K562 (cell line): ENCODE data around the gene GPX5. TPM values are rescaled to one million over a fixed set of nuclear protein-coding genes. Genes with fewer than 3 reads are reported as not detected.

Source experiments
- IRF2 ChIP-seq: sonication (generic); formaldehyde crosslinking; IDR thresholded peaks from 2 replicates; pipeline ENCODE4 v1.8.1; 2022; ENCODE audit warnings: mild to moderate bottlenecking, missing genetic modification reagents
- JUND ChIP-seq, 2 experiments: IDR thresholded peaks; 2 replicates in 1 of 2; 3 replicates in 1 of 2; pipeline ENCODE4 v1.6.1; 2011; ENCODE audit warnings: borderline replicate concordance in 2 of 2, low read depth in 2 of 2, low read length in 2 of 2, improper control_type of control experiment in 1 of 2, missing biosample characterization in 1 of 2, missing genetic modification characterization in 1 of 2, missing genetic modification reagents in 1 of 2
- KAT7 ChIP-seq: sonication (generic); formaldehyde crosslinking; IDR thresholded peaks from 2 replicates; pipeline ENCODE4 v1.8.0; 2022; ENCODE audit warnings: missing genetic modification reagents, mild to moderate bottlenecking, borderline replicate concordance
- RBM14 ChIP-seq: fragments of 200-400 bp; formaldehyde crosslinking; IDR thresholded peaks from 2 replicates; pipeline ENCODE4 v1.6.1; 2018; ENCODE audit warnings: low read depth, mild to moderate bottlenecking, low read length, moderate library complexity, borderline replicate concordance; ENCODE audit not compliant: insufficient read depth
- RERE ChIP-seq: sonication (generic); formaldehyde crosslinking; IDR thresholded peaks from 2 replicates; pipeline ENCODE4 v1.8.0; 2023; ENCODE audit warnings: missing genetic modification reagents, mild to moderate bottlenecking, borderline replicate concordance
- REST ChIP-seq, 2 experiments: fragments of 450-650 bp; formaldehyde crosslinking in 1 of 2; IDR thresholded peaks; 2 replicates each; pipeline versions ENCODE4 v1.4.0 to v1.6.1; 2014 to 2020; ENCODE audit warnings: mild to moderate bottlenecking in 2 of 2, borderline replicate concordance in 1 of 2, low read depth in 1 of 2
- SPI1 ChIP-seq: IDR thresholded peaks from 2 replicates; pipeline ENCODE4 v1.6.1; 2011; ENCODE audit warnings: low read depth, low read length, control low read depth, borderline replicate concordance
- SUPT5H ChIP-seq: fragments of 450-650 bp; IDR thresholded peaks from 2 replicates; pipeline ENCODE4 v1.6.1; 2016
- ZC3H8 ChIP-seq: fragments of 450-650 bp; IDR thresholded peaks from 2 replicates; pipeline ENCODE4 v1.6.1; 2017
- ZNF174 ChIP-seq: fragments of 250-450 bp; sonication (Bioruptor Pico); IDR thresholded peaks from 2 replicates; pipeline ENCODE4 v1.4.0; 2020; ENCODE audit warnings: mild to moderate bottlenecking
- ZNF217 ChIP-seq: sonication (generic); formaldehyde crosslinking; IDR thresholded peaks from 2 replicates; pipeline ENCODE4 v1.8.0; 2022; ENCODE audit warnings: mild to moderate bottlenecking, missing genetic modification reagents
- ZSCAN32 ChIP-seq: fragments of 450-650 bp; formaldehyde crosslinking; IDR thresholded peaks from 2 replicates; pipeline ENCODE4 v1.4.0; 2020; ENCODE audit warnings: mild to moderate bottlenecking, moderate library complexity
- polyA plus RNA-seq, 8 experiments: library from polyadenylated mRNA; depleted of rRNA in 4 of 8; stranded (reverse) in 5 of 8; unstranded in 3 of 8; fragments of >200 nt; fragmentation: Nextera tagmentation in 2 of 8; fragmentation: Illumina TruSeq in 1 of 8; extraction: Ambion mirVana in 2 of 8; extraction: Trizol in 1 of 8; gene quantifications; 2 replicates each; pipeline versions ENCODE4 v1.2.1 to v1.2.3, GENCODE V29; 2011 to 2014; ENCODE audit warnings: inconsistent platforms in 1 of 8, missing spikeins in 1 of 8
- total RNA-seq, 7 experiments: library from RNA; depleted of rRNA in 6 of 7; stranded (reverse); fragments of >200 nt in 6 of 7; fragmentation: Illumina TruSeq in 2 of 7; extraction: Trizol in 2 of 7; gene quantifications; 2 replicates each; pipeline versions ENCODE4 v1.2.1 to v1.2.3, GENCODE V29; 2011 to 2021; ENCODE audit warnings: low replicate concordance in 1 of 7

GPX5 gene
- total and polyA plus RNA-seq, 9 of the 15 experiments (the other 6 are each of a cell fraction or from before 2014, with no cell fraction given): 0.07 to 0.18 (median 0.15) TPM; not detected in 6

GRCh38 chr6:28565823-28566526 lies 40.3 kb downstream of the GPX5 start (continued):
- TF ChIP-seq JUND (IDR thresholded peaks at IDR 0.05; ENCODE audit: borderline replicate concordance, low read depth, low read length) (peak; percentile 78; the same call in 1 of the 2 replicates), JUND (tag; IDR thresholded peaks at IDR 0.05; ENCODE audit: borderline replicate concordance, low read depth, low read length) (peak; percentile 86; the same call in 2 of the 3 replicates), IRF2 (CRISPR knock-in tag) (no peak), KAT7 (peak; percentile 73; the same call in 1 of the 2 replicates), ZNF217 (CRISPR knock-in tag) (no peak), SUPT5H (no peak), SPI1 (peak; percentile 67), ZSCAN32 (CRISPR knock-in tag) (no peak), ZNF174 (CRISPR knock-in tag) (no peak), RBM14 (no peak), REST (IDR thresholded peaks at IDR 0.05; ENCODE audit: borderline replicate concordance) (peak; percentile 80; the same call in 1 of the 2 replicates), REST (CRISPR knock-in tag; IDR thresholded peaks at IDR 0.05; ENCODE audit: low read depth) (no peak), RERE (CRISPR knock-in tag) (peak; percentile 69; the same call in 1 of the 2 replicates), ZC3H8 (no peak)
